Gastroesophageal sphincter (tissue), 4 donors: ENCODE data around the gene UGT2B17. TPM values are rescaled to one million over a fixed set of nuclear protein-coding genes. Genes with fewer than 3 reads are reported as not detected.
"Not testable (repeated sequence)": the region's sequence is repeated elsewhere in the genome, so short reads cannot be mapped to it uniquely, and the experiment has no call there.

ENCODE experiments used
- ATAC-seq: fragments of 150-250 bp; one replicate; pipeline ENCODE4 v1.9.1; 2016; ENCODE audit warnings: mild to moderate bottlenecking, moderate library complexity
- H3K27ac ChIP-seq, 4 donors: fragments of 200-600 bp; sonication (generic) in 3 of 4; 1 replicate in 3 of 4; 2 replicates in 1 of 4; pipeline ENCODE4 v1.5.1; 2016 to 2019
- H3K27me3 ChIP-seq: fragments of 200-600 bp; sonication (generic); one replicate; pipeline ENCODE4 v1.5.1; 2019
- H3K36me3 ChIP-seq, 2 donors: fragments of 200-600 bp; sonication (generic); one replicate each; pipeline ENCODE4 v1.5.1; 2019; ENCODE audit warnings: control low read depth in 1 of 2
- H3K4me1 ChIP-seq, 3 donors: fragments of 200-600 bp; sonication (generic); 1 replicate in 2 of 3; 2 replicates in 1 of 3; pipeline ENCODE4 v1.5.1; 2016 to 2019; ENCODE audit warnings: control low read depth in 2 of 3
- H3K4me3 ChIP-seq, 2 donors: fragments of 200-600 bp; sonication (generic); one replicate each; pipeline ENCODE4 v1.5.1; 2019; ENCODE audit warnings: mild to moderate bottlenecking in 1 of 2, moderate library complexity in 1 of 2
- H3K9me3 ChIP-seq, 3 donors: fragments of 200-600 bp; sonication (generic); one replicate each; pipeline ENCODE4 v1.5.1; 2017 to 2019; ENCODE audit warnings: control low read depth in 2 of 3
- EP300 ChIP-seq: sonication (generic); formaldehyde crosslinking; IDR thresholded peaks from one replicate; pipeline ENCODE4 v1.6.1; 2017; ENCODE audit warnings: antibody characterized with exemption, mild to moderate bottlenecking
- POLR2A ChIP-seq, 2 donors: fragments of 450-650 bp; IDR thresholded peaks; one replicate each; pipeline ENCODE4 v1.6.1; 2017; ENCODE audit warnings: antibody characterized with exemption in 2 of 2, mild to moderate bottlenecking in 2 of 2, moderate library complexity in 1 of 2
- POLR2AphosphoS5 ChIP-seq: sonication (generic); formaldehyde crosslinking; IDR thresholded peaks from one replicate; pipeline ENCODE4 v1.6.1; 2017; ENCODE audit warnings: antibody characterized with exemption
- WGBS, 2 donors: methylation state at CpG; one replicate each; pipeline ENCODE4 v1.1.5; 2018; ENCODE audit warnings: low coverage in 1 of 2; 5-methylcytosine and 5-hydroxymethylcytosine counted together
- total RNA-seq, 4 donors: library from RNA; depleted of rRNA; stranded (reverse); fragments of >200 nt; gene quantifications; one replicate each; pipeline ENCODE4 v1.1.0, GENCODE V29; 2016
- TF ChIP-seq, protein P1 (sequence below), 4 experiments: fragments of 200-600 bp in 2 of 4; fragments of 450-650 bp in 2 of 4; sonication (generic) in 1 of 4; IDR thresholded peaks; one replicate each; pipeline ENCODE4 v1.5.1; 2017 to 2019; ENCODE audit warnings: antibody characterized with exemption in 4 of 4, mild to moderate bottlenecking in 2 of 4, moderate library complexity in 2 of 4

The UGT2B17 gene
- total RNA-seq, 4 donors from 2014 or later: 0.27 TPM; not detected in 3

GRCh38 chr4:68577590-68577989 lies 1.5 kb upstream of the UGT2B17 start:
- H3K9me3 ChIP-seq: no peaks in the 10 kb centered on the region
- TF ChIP-seq, protein P1, sequence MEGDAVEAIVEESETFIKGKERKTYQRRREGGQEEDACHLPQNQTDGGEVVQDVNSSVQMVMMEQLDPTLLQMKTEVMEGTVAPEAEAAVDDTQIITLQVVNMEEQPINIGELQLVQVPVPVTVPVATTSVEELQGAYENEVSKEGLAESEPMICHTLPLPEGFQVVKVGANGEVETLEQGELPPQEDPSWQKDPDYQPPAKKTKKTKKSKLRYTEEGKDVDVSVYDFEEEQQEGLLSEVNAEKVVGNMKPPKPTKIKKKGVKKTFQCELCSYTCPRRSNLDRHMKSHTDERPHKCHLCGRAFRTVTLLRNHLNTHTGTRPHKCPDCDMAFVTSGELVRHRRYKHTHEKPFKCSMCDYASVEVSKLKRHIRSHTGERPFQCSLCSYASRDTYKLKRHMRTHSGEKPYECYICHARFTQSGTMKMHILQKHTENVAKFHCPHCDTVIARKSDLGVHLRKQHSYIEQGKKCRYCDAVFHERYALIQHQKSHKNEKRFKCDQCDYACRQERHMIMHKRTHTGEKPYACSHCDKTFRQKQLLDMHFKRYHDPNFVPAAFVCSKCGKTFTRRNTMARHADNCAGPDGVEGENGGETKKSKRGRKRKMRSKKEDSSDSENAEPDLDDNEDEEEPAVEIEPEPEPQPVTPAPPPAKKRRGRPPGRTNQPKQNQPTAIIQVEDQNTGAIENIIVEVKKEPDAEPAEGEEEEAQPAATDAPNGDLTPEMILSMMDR (IDR thresholded peaks at IDR 0.05): no peak
- TF ChIP-seq EP300: no peak
- no peak for TF ChIP-seq POLR2AphosphoS5
- no peak for TF ChIP-seq POLR2A (IDR thresholded peaks at IDR 0.05)
- ATAC-seq: no peak
- H3K27me3 ChIP-seq: no peaks in the 10 kb centered on the region
- WGBS, 2 donors: 100% methylated on average over 1 to 2 of the region's 3 CpGs
- H3K27ac ChIP-seq: no peak overlapping the region
- no peaks in the 10 kb centered on the region for H3K4me1 ChIP-seq
- no peak overlapping the region for H3K4me3 ChIP-seq
- H3K36me3 ChIP-seq: no peaks in the 10 kb centered on the region

DNA sequence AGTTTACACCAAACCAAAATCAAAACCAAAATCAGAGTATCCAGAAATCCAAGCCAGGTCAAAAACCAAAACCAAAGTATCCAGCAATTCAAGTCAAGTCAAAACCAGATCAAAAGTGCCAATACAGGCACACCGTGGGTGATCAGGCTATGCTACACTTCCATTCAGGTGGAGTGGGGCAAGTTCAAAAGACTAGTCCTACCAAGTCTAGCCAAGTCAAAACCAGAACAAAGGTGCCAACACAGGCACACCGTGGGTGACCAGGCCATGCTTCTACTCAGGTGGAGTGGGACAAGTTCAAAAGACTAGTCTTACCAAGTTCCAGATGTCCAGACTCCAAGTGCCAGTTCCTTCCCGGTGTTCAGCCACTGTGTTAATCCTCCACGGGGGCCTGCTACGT lies 486 bp downstream of the UGT2B17 start:
- not testable (repeated sequence) for H3K36me3 ChIP-seq, ATAC-seq, H3K4me1 ChIP-seq, H3K4me3 ChIP-seq, H3K27ac ChIP-seq, H3K9me3 ChIP-seq, H3K27me3 ChIP-seq
- WGBS, 2 donors: 86% methylated on average over 1 of the region's 5 CpGs; no CpG with 5 or more reads in 1 of the 2 donors

DNA sequence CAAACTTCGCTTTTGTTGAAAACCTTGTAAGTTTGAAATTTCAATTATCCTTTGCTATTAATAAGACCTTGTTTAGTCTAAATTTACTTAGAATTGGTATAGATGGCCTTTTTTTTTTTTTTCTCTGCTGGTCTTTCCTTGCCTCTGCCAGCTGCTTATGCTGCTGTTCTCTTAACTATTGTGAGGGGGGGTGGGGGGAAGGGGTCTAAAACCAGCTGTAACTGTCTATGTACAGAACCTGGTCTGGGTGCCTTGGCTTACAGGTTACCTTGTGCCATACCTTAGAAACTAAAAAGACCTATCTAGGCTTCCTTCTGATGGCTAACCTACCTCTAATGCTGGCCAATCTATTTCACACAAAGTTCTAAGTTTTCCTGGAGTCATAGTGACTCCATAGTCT lies 1.0 kb downstream of the UGT2B17 start:
- no peak for ATAC-seq
- H3K4me3 ChIP-seq: no peak overlapping the region
- WGBS, 2 donors: 67% methylated on average over 1 of the region's 1 CpG; no CpG with 5 or more reads in 1 of the 2 donors
- H3K36me3 ChIP-seq: no peaks in the 10 kb centered on the region
- H3K27me3 ChIP-seq: no peaks in the 10 kb centered on the region
- H3K27ac ChIP-seq: no peak overlapping the region
- no peaks in the 10 kb centered on the region for H3K4me1 ChIP-seq
- H3K9me3 ChIP-seq: no peaks in the 10 kb centered on the region
- TF ChIP-seq POLR2A (IDR thresholded peaks at IDR 0.05) (no peak), EP300 (no peak), POLR2AphosphoS5 (no peak)
- TF ChIP-seq, protein P1 (IDR thresholded peaks at IDR 0.05): no peak

GRCh38 chr4:68572653-68573170 lies 3.4 kb downstream of the UGT2B17 start:
- no peaks in the 10 kb centered on the region for H3K4me1 ChIP-seq
- WGBS, 2 donors: 80 to 88% methylated on average over 1 to 3 of the region's 3 CpGs
- H3K9me3 ChIP-seq: no peaks in the 10 kb centered on the region
- H3K36me3 ChIP-seq: no peaks in the 10 kb centered on the region
- no peak overlapping the region for H3K27ac ChIP-seq
- no peak for ATAC-seq
- H3K4me3 ChIP-seq: no peak overlapping the region
- no peak for TF ChIP-seq POLR2AphosphoS5
- TF ChIP-seq, protein P1 (IDR thresholded peaks at IDR 0.05): no peak
- no peak for TF ChIP-seq POLR2A (IDR thresholded peaks at IDR 0.05)
- TF ChIP-seq EP300: no peak
- no peaks in the 10 kb centered on the region for H3K27me3 ChIP-seq

GRCh38 chr4:68570122-68570507 lies 6.0 kb downstream of the UGT2B17 start:
- Histone ChIP-seq H3K27me3 (no peaks in the 10 kb centered on the region), H3K27ac (no peak overlapping the region), H3K9me3 (no peaks in the 10 kb centered on the region), H3K4me1 (no peaks in the 10 kb centered on the region), H3K4me3 (no peak overlapping the region), H3K36me3 (no peaks in the 10 kb centered on the region)
- TF ChIP-seq EP300: no peak
- TF ChIP-seq, protein P1 (IDR thresholded peaks at IDR 0.05): no peak
- TF ChIP-seq POLR2AphosphoS5: no peak
- TF ChIP-seq POLR2A (IDR thresholded peaks at IDR 0.05): no peak
- WGBS, 2 donors: 78% methylated on average over 4 of the region's 4 CpGs; no CpG with 5 or more reads in 1 of the 2 donors
- no peak for ATAC-seq
